ENCODE data around the gene LRIT1. TPM values are rescaled to one million over a fixed set of nuclear protein-coding genes. Genes with fewer than 3 reads are reported as not detected.

The LRIT1 gene
- polyA plus RNA-seq, 1 donor (not counting 4 experiments of a cell fraction or from before 2014, with no cell fraction given) = not detected

DNA sequence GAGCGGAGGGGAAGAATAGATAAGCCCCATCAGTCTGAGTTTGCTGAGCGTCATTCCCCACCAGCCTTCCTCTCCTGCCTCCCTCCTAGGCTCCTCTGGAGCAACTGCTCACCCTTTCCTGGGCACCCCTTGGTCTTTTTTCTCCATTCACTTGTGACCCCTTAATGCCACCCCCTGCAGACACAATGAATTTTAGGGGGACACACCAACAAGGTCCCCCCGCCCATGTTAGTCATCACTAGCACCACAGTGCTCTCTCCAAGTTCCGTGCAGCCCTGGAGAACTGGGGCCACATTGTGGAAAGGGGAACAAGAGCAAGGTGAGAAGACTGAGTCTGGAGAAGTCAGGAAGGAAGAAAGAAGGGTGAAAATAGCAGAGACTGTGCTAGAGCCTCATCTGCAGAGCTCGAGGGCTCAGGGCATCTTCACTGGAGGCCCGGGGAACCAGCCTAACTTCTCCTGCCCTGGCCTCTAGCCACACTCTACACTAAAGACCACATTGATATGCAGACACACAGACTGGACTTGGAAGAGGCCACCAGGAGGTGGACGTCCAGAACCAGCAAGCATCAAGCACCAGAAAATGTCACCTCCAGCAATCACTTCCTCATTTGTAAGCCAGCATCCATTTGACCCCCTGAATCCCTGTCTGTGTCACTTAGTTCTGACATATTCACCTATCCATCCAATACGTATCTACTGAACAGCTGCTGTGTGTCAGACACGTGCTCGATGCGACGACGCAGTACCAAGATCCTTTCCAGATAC lies 21.0 kb upstream of the LRIT1 start:
- TF ChIP-seq, protein P1, sequence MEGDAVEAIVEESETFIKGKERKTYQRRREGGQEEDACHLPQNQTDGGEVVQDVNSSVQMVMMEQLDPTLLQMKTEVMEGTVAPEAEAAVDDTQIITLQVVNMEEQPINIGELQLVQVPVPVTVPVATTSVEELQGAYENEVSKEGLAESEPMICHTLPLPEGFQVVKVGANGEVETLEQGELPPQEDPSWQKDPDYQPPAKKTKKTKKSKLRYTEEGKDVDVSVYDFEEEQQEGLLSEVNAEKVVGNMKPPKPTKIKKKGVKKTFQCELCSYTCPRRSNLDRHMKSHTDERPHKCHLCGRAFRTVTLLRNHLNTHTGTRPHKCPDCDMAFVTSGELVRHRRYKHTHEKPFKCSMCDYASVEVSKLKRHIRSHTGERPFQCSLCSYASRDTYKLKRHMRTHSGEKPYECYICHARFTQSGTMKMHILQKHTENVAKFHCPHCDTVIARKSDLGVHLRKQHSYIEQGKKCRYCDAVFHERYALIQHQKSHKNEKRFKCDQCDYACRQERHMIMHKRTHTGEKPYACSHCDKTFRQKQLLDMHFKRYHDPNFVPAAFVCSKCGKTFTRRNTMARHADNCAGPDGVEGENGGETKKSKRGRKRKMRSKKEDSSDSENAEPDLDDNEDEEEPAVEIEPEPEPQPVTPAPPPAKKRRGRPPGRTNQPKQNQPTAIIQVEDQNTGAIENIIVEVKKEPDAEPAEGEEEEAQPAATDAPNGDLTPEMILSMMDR (optimal IDR thresholded peaks at IDR 0.05 in 1 of 3, IDR thresholded peaks at IDR 0.05 in 1 of 3, conservative IDR thresholded peaks at IDR 0.05 in 1 of 3; ENCODE audit: extremely low read depth in 1 of 3, insufficient read depth in 2 of 3, low read length in 3 of 3) = no peak
- no peak for TF ChIP-seq EZH2 (IDR thresholded peaks at IDR 0.05; ENCODE audit: low read length)
- H3K4me1 ChIP-seq (ENCODE audit: control insufficient read depth, extremely low read depth, insufficient read depth, low read length) = no peaks in the 10 kb centered on the region
- H3K9me3 ChIP-seq (ENCODE audit: control insufficient read depth, low read depth, low read length) = no peaks in the 10 kb centered on the region
- no peak overlapping the region for H3K9ac ChIP-seq (ENCODE audit: control insufficient read depth, extremely low read depth, insufficient read depth, low read length)
- no peaks in the 10 kb centered on the region for H3K27me3 ChIP-seq (ENCODE audit: control insufficient read depth, extremely low read depth, insufficient read depth, low read length)
- dilution Hi-C loops (cut with MboI; ENCODE audit: extremely low pct_ligation_motif_present, low sequenced_read_pairs) = no loop called here
- no peaks in the 10 kb centered on the region for H3K79me2 ChIP-seq (ENCODE audit: control insufficient read depth, insufficient read depth, low read length)
- H3K9me1 ChIP-seq (ENCODE audit: control insufficient read depth, extremely low read depth, insufficient read depth, low read length) = no peaks in the 10 kb centered on the region
- H2AFZ ChIP-seq (ENCODE audit: control insufficient read depth, low read length) = no peak overlapping the region
- H3K27ac ChIP-seq (ENCODE audit: control insufficient read depth, insufficient read depth, low read length) = no peak overlapping the region
- no peak overlapping the region for H3K4me2 ChIP-seq (ENCODE audit: control insufficient read depth, extremely low read depth, insufficient read depth, low read depth, low read length)
- no peaks in the 10 kb centered on the region for H4K20me1 ChIP-seq (ENCODE audit: control insufficient read depth, extremely low read depth, insufficient read depth, low read length)
- DNase-seq (ENCODE audit: low read depth, low spot score) (no peak), FAIRE-seq (no peak)
- no peaks in the 10 kb centered on the region for H3K36me3 ChIP-seq (ENCODE audit: control insufficient read depth in 2 of 2, extremely low read depth in 1 of 2, insufficient read depth in 2 of 2, low read length in 2 of 2)
- no peak overlapping the region for H3K4me3 ChIP-seq (ENCODE audit: control insufficient read depth in 2 of 3, extremely low read depth in 1 of 3, insufficient read depth in 2 of 3, low read depth in 1 of 3, low read length in 3 of 3)

DNA sequence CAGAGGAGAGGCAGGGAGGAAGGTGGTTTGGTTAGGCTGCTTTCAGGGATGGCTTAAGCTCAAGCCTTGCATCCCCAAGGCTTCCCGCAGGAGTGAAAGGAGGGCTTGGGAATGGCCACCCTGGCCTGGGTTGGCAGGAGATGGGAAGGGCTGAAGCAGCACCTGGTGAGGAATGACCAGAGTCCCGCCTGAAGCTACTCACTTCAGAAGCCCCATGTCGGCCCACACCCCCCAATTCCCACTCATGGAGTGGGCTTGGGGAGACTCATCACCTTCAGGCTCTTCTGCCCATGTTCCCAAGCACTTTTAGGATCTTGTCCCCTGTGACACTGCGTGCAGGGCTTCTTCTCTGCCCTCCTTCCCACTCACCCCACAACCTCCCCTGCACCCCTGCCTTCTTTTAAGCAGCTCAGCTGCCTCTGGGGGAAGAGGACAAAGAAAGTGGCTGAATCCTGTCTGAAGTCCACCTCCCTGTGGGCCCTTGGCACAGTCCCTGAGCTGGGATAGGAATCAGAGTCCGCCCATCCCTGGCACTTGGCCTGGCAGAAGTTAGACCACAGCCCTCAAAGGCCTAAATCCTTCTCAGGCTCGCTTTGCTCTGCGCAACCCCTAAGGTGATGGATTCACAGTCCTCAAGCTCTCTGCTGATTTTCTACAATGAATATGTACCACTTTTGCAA lies 20.0 kb upstream of the LRIT1 start:
- FAIRE-seq = no peak
- Histone ChIP-seq H3K27ac (ENCODE audit: control insufficient read depth, insufficient read depth, low read length) (no peak overlapping the region), H3K9me3 (ENCODE audit: control insufficient read depth, low read depth, low read length) (no peaks in the 10 kb centered on the region), H3K79me2 (ENCODE audit: control insufficient read depth, insufficient read depth, low read length) (no peaks in the 10 kb centered on the region), H4K20me1 (ENCODE audit: control insufficient read depth, extremely low read depth, insufficient read depth, low read length) (no peaks in the 10 kb centered on the region), H3K27me3 (ENCODE audit: control insufficient read depth, extremely low read depth, insufficient read depth, low read length) (no peaks in the 10 kb centered on the region), H3K36me3 (ENCODE audit: control insufficient read depth in 2 of 2, extremely low read depth in 1 of 2, insufficient read depth in 2 of 2, low read length in 2 of 2) (no peaks in the 10 kb centered on the region), H3K4me2 (ENCODE audit: control insufficient read depth, extremely low read depth, insufficient read depth, low read depth, low read length) (no peak overlapping the region), H3K9ac (ENCODE audit: control insufficient read depth, extremely low read depth, insufficient read depth, low read length) (no peak overlapping the region), H2AFZ (ENCODE audit: control insufficient read depth, low read length) (no peak overlapping the region), H3K4me1 (ENCODE audit: control insufficient read depth, extremely low read depth, insufficient read depth, low read length) (no peaks in the 10 kb centered on the region), H3K9me1 (ENCODE audit: control insufficient read depth, extremely low read depth, insufficient read depth, low read length) (no peaks in the 10 kb centered on the region), H3K4me3 (ENCODE audit: control insufficient read depth in 2 of 3, extremely low read depth in 1 of 3, insufficient read depth in 2 of 3, low read depth in 1 of 3, low read length in 3 of 3) (no peak overlapping the region)
- dilution Hi-C loops (cut with MboI; ENCODE audit: extremely low pct_ligation_motif_present, low sequenced_read_pairs) = no loop called here
- TF ChIP-seq, protein P1 (optimal IDR thresholded peaks at IDR 0.05 in 1 of 3, IDR thresholded peaks at IDR 0.05 in 1 of 3, conservative IDR thresholded peaks at IDR 0.05 in 1 of 3; ENCODE audit: extremely low read depth in 1 of 3, insufficient read depth in 2 of 3, low read length in 3 of 3) = no peak
- TF ChIP-seq EZH2 (IDR thresholded peaks at IDR 0.05; ENCODE audit: low read length) = no peak
- no peak for DNase-seq (ENCODE audit: low read depth, low spot score)
